SK-N-SH treated with all-trans-retinoic acid at 6 μM for 48 hours (cell line): Measurements from ENCODE around the gene USHBP1.

ENCODE experiments used
- ATAC-seq: fragments of 200-7000 bp; cut with Tn5 transposase; 3 replicates; pipeline ENCODE4 v1.9.1; 2020; ENCODE audit warnings: mild to moderate bottlenecking, moderate library complexity
- ARNTL ChIP-seq: fragments of 450-650 bp; formaldehyde crosslinking; IDR thresholded peaks from 2 replicates; pipeline ENCODE4 v1.5.0; 2020; ENCODE audit warnings: low read depth, mild to moderate bottlenecking, moderate library complexity, borderline replicate concordance
- BACH2 ChIP-seq: fragments of 250-450 bp; sonication (Bioruptor Pico); IDR thresholded peaks from 2 replicates; pipeline ENCODE4 v1.9.0; 2021; ENCODE audit warnings: mild to moderate bottlenecking, borderline replicate concordance
- CSDC2 ChIP-seq: fragments of 250-450 bp; sonication (Bioruptor Pico); IDR thresholded peaks from 2 replicates; pipeline ENCODE4 v1.5.0; 2020; ENCODE audit warnings: mild to moderate bottlenecking, moderate library complexity
- ESRRG ChIP-seq: fragments of 250-450 bp; sonication (Bioruptor Pico); IDR thresholded peaks from 2 replicates; pipeline ENCODE4 v1.6.1; 2021; ENCODE audit warnings: mild to moderate bottlenecking
- ISL1 ChIP-seq: fragments of 250-450 bp; sonication (Bioruptor Pico); IDR thresholded peaks from 2 replicates; pipeline ENCODE4 v2.1.2; 2022; ENCODE audit warnings: mild to moderate bottlenecking, moderate library complexity
- OSR1 ChIP-seq: fragments of 250-450 bp; sonication (Bioruptor Pico); IDR thresholded peaks from 2 replicates; pipeline ENCODE4 v1.8.0; 2022; ENCODE audit warnings: moderate library complexity, mild to moderate bottlenecking, inconsistent platforms
- RARB ChIP-seq: fragments of 250-450 bp; sonication (Bioruptor Pico); IDR thresholded peaks from 2 replicates; pipeline ENCODE4 v1.8.0; 2021; ENCODE audit warnings: mild to moderate bottlenecking, moderate library complexity
- SNAI2 ChIP-seq: fragments of 250-450 bp; sonication (Bioruptor Pico); IDR thresholded peaks from 2 replicates; pipeline ENCODE4 v1.5.0; 2020; ENCODE audit warnings: mild to moderate bottlenecking, moderate library complexity
- TCF4 ChIP-seq: fragments of 250-450 bp; sonication (Bioruptor Pico); IDR thresholded peaks from 2 replicates; pipeline ENCODE4 v1.8.0; 2021; ENCODE audit warnings: mild to moderate bottlenecking, moderate library complexity, borderline replicate concordance
- TOX ChIP-seq: fragments of 250-450 bp; sonication (Bioruptor Pico); IDR thresholded peaks from 2 replicates; pipeline ENCODE4 v1.8.0; 2021; ENCODE audit warnings: mild to moderate bottlenecking, moderate library complexity, borderline replicate concordance
- ZC3H10 ChIP-seq: fragments of 250-450 bp; sonication (Bioruptor Pico); IDR thresholded peaks from 2 replicates; pipeline ENCODE4 v1.5.1; 2021; ENCODE audit warnings: mild to moderate bottlenecking, moderate library complexity
- ZFP3 ChIP-seq: fragments of 250-450 bp; sonication (Bioruptor Pico); IDR thresholded peaks from 2 replicates; pipeline ENCODE4 v1.5.0; 2020; ENCODE audit warnings: mild to moderate bottlenecking, moderate library complexity
- ZFP30 ChIP-seq: fragments of 450-650 bp; formaldehyde crosslinking; IDR thresholded peaks from 2 replicates; pipeline ENCODE4 v1.5.0; 2022; ENCODE audit warnings: mild to moderate bottlenecking, moderate library complexity
- ZNF70 ChIP-seq: fragments of 450-650 bp; formaldehyde crosslinking; IDR thresholded peaks from 2 replicates; pipeline ENCODE4 v1.5.0; 2020; ENCODE audit warnings: mild to moderate bottlenecking, moderate library complexity
- ZNF8 ChIP-seq: fragments of 450-650 bp; formaldehyde crosslinking; IDR thresholded peaks from 2 replicates; pipeline ENCODE4 v1.5.0; 2020; ENCODE audit warnings: mild to moderate bottlenecking, moderate library complexity
- TF ChIP-seq, protein P1 (sequence below): fragments of 250-450 bp; sonication (Bioruptor Pico); IDR thresholded peaks from 2 replicates; pipeline ENCODE4 v1.5.0; 2020; ENCODE audit warnings: mild to moderate bottlenecking, moderate library complexity
- TF ChIP-seq, protein P2 (sequence below): fragments of 250-450 bp; sonication (Bioruptor Pico); IDR thresholded peaks from 2 replicates; pipeline ENCODE4 v1.5.1; 2020; ENCODE audit warnings: low read depth, mild to moderate bottlenecking, moderate library complexity
- TF ChIP-seq, protein P3 (sequence below): fragments of 250-450 bp; sonication (Bioruptor Pico); IDR thresholded peaks from 2 replicates; pipeline ENCODE4 v1.8.0; 2020; ENCODE audit warnings: mild to moderate bottlenecking, moderate library complexity, borderline replicate concordance
- TF ChIP-seq, protein P4 (sequence below): fragments of 250-450 bp; sonication (Bioruptor Pico); IDR thresholded peaks from 2 replicates; pipeline ENCODE4 v1.5.1; 2021; ENCODE audit warnings: mild to moderate bottlenecking, moderate library complexity
- TF ChIP-seq, protein P5 (sequence below): fragments of 250-450 bp; sonication (Bioruptor Pico); IDR thresholded peaks from 2 replicates; pipeline ENCODE4 v1.8.0; 2021; ENCODE audit warnings: low read depth, mild to moderate bottlenecking, moderate library complexity, borderline replicate concordance

Gene USHBP1

DNA sequence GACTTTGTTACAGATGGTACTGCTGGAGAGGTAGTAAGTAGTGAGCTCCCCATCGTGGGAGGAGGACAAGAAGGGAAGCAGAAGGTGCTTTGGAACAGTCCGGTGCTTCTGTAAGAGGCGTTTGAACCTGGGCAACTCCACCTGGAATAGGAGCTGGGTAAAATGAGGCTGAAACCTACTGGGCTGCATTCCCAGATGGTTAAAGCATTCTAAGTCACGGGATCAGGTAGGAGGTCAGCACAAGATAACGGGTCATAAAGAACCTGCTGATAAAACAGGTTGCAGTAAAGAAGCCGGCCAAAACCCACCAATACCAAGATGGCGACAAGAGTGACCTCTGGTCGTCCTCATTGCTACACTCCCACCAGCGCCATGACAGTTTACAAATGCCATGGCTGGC is 22.2 kb upstream of the USHBP1 start:
- TF ChIP-seq ISL1, result no peak
- TF ChIP-seq OSR1, result no peak
- no peak for TF ChIP-seq ZFP30 (CRISPR knock-in tag)
- no peak for TF ChIP-seq SNAI2 (CRISPR knock-in tag)
- TF ChIP-seq, protein P1, sequence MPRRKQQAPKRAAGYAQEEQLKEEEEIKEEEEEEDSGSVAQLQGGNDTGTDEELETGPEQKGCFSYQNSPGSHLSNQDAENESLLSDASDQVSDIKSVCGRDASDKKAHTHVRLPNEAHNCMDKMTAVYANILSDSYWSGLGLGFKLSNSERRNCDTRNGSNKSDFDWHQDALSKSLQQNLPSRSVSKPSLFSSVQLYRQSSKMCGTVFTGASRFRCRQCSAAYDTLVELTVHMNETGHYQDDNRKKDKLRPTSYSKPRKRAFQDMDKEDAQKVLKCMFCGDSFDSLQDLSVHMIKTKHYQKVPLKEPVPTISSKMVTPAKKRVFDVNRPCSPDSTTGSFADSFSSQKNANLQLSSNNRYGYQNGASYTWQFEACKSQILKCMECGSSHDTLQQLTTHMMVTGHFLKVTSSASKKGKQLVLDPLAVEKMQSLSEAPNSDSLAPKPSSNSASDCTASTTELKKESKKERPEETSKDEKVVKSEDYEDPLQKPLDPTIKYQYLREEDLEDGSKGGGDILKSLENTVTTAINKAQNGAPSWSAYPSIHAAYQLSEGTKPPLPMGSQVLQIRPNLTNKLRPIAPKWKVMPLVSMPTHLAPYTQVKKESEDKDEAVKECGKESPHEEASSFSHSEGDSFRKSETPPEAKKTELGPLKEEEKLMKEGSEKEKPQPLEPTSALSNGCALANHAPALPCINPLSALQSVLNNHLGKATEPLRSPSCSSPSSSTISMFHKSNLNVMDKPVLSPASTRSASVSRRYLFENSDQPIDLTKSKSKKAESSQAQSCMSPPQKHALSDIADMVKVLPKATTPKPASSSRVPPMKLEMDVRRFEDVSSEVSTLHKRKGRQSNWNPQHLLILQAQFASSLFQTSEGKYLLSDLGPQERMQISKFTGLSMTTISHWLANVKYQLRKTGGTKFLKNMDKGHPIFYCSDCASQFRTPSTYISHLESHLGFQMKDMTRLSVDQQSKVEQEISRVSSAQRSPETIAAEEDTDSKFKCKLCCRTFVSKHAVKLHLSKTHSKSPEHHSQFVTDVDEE (CRISPR knock-in tag), result no peak
- TF ChIP-seq ESRRG (CRISPR knock-in tag), result no peak
- TF ChIP-seq ARNTL (CRISPR knock-in tag), result no peak
- TF ChIP-seq CSDC2 (CRISPR knock-in tag), result no peak
- TF ChIP-seq, protein P2, sequence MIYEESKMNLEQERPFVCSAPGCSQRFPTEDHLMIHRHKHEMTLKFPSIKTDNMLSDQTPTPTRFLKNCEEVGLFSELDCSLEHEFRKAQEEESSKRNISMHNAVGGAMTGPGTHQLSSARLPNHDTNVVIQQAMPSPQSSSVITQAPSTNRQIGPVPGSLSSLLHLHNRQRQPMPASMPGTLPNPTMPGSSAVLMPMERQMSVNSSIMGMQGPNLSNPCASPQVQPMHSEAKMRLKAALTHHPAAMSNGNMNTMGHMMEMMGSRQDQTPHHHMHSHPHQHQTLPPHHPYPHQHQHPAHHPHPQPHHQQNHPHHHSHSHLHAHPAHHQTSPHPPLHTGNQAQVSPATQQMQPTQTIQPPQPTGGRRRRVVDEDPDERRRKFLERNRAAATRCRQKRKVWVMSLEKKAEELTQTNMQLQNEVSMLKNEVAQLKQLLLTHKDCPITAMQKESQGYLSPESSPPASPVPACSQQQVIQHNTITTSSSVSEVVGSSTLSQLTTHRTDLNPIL, result no peak
- no peak for TF ChIP-seq ZNF8
- TF ChIP-seq TCF4 (CRISPR knock-in tag), result no peak
- no peak for TF ChIP-seq ZC3H10 (CRISPR knock-in tag)
- TF ChIP-seq, protein P3, sequence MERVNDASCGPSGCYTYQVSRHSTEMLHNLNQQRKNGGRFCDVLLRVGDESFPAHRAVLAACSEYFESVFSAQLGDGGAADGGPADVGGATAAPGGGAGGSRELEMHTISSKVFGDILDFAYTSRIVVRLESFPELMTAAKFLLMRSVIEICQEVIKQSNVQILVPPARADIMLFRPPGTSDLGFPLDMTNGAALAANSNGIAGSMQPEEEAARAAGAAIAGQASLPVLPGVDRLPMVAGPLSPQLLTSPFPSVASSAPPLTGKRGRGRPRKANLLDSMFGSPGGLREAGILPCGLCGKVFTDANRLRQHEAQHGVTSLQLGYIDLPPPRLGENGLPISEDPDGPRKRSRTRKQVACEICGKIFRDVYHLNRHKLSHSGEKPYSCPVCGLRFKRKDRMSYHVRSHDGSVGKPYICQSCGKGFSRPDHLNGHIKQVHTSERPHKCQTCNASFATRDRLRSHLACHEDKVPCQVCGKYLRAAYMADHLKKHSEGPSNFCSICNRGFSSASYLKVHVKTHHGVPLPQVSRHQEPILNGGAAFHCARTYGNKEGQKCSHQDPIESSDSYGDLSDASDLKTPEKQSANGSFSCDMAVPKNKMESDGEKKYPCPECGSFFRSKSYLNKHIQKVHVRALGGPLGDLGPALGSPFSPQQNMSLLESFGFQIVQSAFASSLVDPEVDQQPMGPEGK (CRISPR knock-in tag), result no peak
- TF ChIP-seq TOX (CRISPR knock-in tag), result no peak
- TF ChIP-seq ZFP3 (CRISPR knock-in tag), result no peak
- no peak for TF ChIP-seq RARB (CRISPR knock-in tag)
- no peak for ATAC-seq

DNA sequence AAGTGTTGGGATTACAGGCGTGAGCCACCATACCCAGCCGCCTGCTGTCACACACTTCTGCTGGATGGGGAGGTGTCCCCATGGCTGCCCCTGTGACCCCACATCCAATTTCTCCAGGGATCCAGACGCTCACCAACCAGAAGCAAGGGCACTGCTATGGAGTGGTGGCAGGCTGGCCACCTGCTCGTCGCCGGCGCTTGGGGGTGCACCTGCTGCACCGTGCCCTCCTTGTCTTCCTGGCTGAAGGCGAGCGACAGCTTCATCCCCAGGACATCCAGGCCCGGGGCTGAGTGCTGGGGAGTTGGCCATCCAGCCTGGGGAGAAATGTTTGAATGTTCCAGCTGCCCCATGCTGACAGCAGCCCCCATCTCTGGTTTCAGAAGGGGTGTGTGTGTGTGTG is 21.7 kb upstream of the USHBP1 start:
- no peak for ATAC-seq
- no peak for TF ChIP-seq RARB (CRISPR knock-in tag)
- TF ChIP-seq, protein P4, sequence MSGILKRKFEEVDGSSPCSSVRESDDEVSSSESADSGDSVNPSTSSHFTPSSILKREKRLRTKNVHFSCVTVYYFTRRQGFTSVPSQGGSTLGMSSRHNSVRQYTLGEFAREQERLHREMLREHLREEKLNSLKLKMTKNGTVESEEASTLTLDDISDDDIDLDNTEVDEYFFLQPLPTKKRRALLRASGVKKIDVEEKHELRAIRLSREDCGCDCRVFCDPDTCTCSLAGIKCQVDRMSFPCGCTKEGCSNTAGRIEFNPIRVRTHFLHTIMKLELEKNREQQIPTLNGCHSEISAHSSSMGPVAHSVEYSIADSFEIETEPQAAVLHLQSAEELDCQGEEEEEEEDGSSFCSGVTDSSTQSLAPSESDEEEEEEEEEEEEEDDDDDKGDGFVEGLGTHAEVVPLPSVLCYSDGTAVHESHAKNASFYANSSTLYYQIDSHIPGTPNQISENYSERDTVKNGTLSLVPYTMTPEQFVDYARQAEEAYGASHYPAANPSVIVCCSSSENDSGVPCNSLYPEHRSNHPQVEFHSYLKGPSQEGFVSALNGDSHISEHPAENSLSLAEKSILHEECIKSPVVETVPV (CRISPR knock-in tag), result no peak
- TF ChIP-seq, protein P5, sequence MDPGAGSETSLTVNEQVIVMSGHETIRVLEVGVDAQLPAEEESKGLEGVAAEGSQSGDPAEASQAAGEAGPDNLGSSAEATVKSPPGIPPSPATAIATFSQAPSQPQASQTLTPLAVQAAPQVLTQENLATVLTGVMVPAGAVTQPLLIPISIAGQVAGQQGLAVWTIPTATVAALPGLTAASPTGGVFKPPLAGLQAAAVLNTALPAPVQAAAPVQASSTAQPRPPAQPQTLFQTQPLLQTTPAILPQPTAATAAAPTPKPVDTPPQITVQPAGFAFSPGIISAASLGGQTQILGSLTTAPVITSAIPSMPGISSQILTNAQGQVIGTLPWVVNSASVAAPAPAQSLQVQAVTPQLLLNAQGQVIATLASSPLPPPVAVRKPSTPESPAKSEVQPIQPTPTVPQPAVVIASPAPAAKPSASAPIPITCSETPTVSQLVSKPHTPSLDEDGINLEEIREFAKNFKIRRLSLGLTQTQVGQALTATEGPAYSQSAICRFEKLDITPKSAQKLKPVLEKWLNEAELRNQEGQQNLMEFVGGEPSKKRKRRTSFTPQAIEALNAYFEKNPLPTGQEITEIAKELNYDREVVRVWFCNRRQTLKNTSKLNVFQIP, result no peak
- TF ChIP-seq TCF4 (CRISPR knock-in tag), result no peak
- TF ChIP-seq, protein P3 (CRISPR knock-in tag), result no peak
- TF ChIP-seq ZNF70 (CRISPR knock-in tag), result no peak
- TF ChIP-seq, protein P1 (CRISPR knock-in tag), result no peak
- TF ChIP-seq SNAI2 (CRISPR knock-in tag), result no peak
- TF ChIP-seq ISL1, result no peak
- no peak for TF ChIP-seq BACH2
- TF ChIP-seq, protein P2, result no peak
- no peak for TF ChIP-seq OSR1
- TF ChIP-seq ZNF8, result no peak
- TF ChIP-seq ESRRG (CRISPR knock-in tag), result no peak
- no peak for TF ChIP-seq ZFP3 (CRISPR knock-in tag)
